Stimulated activated CD4-positive, alpha-beta T cell treated with anti-CD3 and anti-CD28 coated beads, TNF-alpha, amount 100 ng/mL, for 48 hours (primary cell): ENCODE measurements around the gene OBSCN.

Source experiments
- DNase-seq, 3 donors: peaks; one replicate each; pipeline ENCODE4 v3.0.0-alpha.2; 2020; ENCODE audit warnings: low read depth in 3 of 3

The OBSCN gene

DNA sequence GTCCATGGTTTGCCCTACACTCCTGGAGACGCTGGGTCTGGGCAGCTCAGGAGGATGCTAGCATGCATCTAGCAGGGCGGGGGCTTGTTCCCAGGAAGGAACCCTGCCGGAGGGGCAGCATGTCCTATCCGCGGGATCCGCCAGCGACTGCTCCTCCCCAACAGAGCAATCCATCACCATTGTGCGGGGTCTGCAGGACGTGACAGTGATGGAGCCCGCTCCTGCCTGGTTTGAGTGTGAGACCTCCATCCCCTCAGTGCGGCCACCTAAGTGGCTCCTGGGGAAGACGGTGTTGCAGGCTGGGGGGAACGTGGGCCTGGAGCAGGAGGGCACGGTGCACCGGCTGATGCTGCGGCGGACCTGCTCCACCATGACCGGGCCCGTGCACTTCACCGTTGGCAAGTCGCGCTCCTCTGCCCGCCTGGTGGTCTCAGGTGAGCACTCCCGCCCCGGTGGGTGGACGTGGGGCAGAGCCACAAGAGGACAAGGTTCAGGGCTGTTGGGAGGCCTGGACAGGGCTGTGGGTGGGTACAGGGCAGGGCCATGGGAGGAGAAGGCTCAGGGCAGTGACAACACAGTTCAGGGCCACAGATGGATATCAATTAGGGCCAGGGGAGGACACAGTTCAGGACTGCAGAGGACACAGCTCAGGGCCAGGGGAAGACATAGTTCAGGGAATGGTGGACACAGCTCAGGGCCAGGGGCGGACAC lies 71.3 kb downstream of the OBSCN start:
- DNase-seq: no peak

DNA sequence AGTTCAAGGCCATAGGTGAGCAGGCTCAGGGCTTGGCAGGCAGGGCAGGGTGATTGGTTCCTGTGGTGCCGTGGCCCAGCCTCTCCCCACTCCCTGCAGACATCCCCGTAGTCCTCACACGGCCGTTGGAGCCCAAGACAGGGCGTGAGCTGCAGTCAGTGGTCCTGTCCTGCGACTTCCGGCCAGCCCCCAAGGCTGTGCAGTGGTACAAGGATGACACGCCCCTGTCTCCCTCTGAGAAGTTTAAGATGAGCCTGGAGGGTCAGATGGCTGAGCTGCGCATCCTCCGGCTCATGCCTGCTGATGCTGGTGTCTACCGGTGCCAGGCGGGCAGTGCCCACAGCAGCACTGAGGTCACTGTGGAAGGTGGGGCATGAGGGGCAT lies 71.9 kb downstream of the OBSCN start:
- no peak for DNase-seq

DNA sequence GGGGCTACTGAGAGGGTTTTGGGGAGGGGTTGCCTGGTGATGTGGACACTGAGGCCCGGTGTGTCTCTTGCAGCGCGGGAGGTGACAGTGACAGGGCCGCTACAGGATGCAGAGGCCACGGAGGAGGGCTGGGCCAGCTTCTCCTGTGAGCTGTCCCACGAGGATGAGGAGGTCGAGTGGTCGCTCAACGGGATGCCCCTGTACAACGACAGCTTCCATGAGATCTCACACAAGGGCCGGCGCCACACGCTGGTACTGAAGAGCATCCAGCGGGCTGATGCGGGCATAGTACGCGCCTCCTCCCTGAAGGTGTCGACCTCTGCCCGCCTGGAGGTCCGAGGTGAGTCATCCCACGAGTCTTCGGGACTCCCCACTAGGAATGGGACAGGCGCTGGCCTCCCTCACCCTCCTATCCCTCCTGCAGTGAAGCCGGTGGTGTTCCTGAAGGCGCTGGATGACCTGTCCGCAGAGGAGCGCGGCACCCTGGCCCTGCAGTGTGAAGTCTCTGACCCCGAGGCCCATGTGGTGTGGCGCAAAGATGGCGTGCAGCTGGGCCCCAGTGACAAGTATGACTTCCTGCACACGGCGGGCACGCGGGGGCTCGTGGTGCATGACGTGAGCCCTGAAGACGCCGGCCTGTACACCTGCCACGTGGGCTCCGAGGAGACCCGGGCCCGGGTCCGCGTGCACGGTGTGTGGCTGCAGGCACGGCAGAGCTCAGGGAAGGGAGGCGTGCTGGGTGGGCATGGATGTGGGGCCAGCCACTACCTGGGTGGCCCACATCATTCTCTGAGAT lies 72.5 kb downstream of the OBSCN start:
- DNase-seq: no peak

DNA sequence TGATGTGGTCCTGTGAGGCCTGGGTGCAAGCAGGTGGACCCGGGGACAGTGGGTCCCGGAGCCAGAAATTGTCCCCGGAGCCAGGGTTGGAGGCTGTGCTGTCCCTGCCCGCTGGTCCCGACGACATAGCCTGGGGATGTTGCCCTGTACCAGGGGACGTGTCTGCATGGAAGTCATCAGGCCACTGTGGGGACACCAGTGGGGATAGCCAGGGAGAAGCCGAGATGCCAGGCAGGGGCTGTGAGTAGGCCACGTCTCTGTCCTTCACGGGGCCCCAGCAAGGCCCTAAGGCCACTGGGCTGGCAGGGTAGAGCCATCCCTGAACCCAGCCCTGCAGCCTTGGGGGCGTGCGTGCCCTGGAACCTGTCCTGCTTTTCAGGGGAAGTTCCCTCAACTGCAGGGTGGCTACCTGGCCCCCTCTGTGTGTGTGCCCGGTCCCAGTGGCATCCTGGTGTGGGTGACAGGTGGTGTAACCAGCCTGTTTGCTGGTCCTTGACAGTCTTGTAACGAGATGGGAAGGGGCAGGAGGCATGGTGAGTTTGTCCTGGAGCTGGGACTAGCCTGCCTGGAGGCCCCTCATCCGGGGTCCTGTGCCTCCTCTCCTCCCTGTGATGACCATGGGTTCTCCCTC lies 73.2 kb downstream of the OBSCN start:
- no peak for DNase-seq

DNA sequence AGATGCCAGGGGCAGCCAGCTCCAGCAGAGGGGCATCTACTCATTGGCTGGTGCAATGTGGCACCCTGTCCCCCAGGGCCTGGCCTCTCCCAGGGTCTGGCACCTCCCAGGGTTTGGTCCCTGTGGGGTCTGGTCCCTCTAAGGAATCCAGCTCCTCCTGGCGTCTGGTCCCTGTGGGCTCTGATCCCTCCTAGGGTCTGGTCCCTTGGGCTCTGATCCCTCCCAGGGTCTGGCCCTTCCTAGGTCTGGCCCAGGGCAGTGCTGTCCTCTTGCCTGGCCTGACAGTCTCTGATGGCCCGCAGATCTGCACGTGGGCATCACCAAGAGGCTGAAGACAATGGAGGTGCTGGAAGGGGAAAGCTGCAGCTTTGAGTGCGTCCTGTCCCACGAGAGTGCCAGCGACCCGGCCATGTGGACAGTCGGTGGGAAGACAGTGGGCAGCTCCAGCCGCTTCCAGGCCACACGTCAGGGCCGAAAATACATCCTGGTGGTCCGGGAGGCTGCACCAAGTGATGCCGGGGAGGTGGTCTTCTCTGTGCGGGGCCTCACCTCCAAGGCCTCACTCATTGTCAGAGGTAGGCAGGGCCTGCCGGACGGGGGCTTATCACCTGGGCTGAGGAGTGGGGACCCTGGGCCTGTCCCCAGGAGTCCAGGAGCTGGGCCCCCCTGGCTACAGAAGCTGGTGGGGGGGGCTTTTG lies 73.9 kb downstream of the OBSCN start:
- no peak for DNase-seq

DNA sequence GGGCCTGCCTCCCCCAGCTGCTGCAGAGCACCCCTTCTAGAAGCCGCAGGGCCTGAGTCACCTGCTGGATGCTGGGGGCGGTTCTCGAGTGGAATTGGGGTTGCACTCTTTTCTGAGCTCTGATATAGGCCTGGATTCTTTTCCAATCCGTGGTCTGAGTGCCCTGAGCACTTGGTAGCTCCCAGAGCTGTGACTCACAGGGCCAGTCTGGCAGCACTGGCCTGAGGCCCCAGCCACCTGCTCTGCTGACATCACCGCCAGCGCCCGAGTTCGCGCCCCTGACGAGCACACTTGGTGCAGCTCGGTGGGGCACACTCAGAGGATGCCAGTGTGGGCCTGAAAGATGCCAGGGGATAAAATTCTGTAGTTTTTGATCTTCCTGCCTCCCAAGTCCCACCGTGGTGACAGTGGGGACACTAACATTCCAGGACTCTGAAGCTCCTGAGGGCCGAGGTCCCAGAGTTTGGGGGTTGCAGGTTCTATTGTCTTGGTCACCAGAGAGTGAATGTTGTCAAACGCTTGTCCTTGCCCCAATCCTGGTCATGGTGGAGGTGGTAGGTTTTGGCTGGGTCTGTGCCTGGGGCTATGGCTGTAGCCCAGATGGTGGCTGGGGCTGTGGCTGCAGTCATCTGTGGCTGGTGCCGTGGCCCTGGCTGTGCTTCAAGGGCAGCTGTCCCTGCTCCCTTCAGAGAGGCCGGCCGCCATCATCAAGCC lies 74.6 kb downstream of the OBSCN start:
- no peak for DNase-seq

DNA sequence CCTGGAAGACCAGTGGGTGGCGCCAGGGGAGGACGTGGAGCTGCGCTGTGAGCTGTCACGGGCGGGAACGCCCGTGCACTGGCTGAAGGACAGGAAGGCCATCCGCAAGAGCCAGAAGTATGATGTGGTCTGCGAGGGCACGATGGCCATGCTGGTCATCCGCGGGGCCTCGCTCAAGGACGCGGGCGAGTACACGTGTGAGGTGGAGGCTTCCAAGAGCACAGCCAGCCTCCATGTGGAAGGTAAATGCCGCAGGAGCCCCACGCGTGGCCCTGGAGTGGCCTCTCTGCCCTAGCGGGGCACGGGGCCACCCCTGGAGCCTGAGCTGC lies 75.2 kb downstream of the OBSCN start:
- no peak for DNase-seq

DNA sequence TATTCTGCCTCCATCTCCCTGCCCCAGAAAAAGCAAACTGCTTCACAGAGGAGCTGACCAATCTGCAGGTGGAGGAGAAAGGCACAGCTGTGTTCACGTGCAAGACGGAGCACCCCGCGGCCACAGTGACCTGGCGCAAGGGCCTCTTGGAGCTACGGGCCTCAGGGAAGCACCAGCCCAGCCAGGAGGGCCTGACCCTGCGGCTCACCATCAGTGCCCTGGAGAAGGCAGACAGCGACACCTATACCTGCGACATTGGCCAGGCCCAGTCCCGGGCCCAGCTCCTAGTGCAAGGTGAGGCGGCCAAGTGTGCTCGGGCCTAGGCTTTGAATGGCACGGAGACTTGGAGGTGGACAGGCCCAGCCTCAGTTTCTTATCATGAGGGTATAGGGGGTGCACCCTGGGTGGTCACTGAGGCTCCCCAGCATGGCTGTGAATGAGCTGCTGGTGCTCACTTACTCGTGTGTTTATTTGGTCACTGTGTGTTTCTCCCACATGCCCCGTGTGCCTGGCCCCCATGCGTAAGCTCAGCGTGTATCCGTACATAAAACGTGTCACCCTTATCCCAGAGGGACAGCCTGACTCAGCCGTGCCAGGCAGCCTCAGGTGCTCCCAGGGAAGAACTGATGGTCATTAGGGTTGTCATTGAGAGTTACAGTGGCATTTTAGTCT lies 75.8 kb downstream of the OBSCN start:
- DNase-seq: no peak

DNA sequence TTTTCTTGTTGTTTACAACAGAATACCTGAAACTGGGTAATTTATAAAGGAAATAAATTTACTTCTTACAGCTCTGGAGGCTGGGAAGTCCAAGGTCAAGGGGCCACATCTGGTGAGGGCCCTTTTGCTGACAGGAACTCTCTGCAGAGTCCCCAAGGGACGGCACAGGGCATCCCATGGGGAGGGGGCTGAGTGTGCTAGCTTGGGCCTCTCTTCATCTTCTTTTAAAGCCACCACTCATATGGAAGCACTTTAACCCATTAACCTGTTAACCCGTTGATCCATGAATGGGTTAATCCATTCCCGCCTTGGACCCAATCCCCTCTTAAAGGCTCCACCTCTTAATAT lies 76.3 kb downstream of the OBSCN start:
- DNase-seq: no peak

DNA sequence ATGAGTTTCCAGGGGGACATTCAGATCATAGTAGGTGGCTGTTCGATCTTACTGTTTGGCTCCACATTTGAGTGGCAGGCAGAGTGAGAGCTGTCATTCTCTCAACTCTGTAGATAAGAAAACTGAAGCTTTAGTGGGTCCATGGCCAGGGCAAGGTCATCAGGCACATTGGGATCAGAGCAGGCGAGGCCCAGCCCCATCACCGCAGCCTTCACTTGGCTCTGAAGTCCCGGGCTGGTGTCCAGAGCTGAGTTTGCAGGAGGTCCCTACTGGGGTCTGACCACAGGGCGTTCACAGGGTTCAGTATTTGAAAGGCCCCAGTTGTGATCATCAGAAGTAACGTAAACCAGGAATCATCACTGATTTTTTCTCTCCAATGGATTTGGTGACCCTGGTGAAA lies 76.7 kb downstream of the OBSCN start:
- no peak for DNase-seq

DNA sequence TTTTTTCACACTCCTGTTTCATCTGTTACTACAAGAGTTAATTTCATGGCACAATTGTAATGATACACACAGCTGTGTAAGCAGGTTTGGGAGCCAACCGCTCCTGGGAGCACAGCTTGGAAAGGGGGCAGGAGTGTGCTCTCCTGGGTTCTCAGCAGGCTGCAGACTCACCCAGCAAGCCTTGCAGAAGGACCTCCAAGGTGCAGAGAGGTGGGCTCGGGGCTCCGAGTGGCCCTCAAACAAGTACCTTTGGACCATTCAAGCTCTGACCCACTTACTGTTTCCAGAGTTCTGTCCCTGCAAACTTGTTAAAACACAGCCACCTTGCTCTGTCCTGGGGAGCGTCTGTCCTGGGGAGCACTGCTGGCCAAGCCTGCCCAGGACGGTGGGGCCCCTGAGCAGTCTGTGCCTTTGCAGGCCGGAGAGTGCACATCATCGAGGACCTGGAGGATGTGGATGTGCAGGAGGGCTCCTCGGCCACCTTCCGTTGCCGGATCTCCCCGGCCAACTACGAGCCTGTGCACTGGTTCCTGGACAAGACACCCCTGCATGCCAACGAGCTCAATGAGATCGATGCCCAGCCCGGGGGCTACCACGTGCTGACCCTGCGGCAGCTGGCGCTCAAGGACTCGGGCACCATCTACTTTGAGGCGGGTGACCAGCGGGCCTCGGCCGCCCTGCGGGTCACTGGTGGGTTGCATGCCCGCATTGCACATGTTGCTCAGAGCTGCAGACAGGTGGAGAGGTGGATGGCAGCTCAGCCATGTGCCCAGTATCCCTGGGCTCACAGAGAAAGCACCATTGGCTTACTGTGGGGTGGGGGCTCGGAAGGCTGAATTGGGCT lies 78.0 kb downstream of the OBSCN start:
- DNase-seq: no peak

DNA sequence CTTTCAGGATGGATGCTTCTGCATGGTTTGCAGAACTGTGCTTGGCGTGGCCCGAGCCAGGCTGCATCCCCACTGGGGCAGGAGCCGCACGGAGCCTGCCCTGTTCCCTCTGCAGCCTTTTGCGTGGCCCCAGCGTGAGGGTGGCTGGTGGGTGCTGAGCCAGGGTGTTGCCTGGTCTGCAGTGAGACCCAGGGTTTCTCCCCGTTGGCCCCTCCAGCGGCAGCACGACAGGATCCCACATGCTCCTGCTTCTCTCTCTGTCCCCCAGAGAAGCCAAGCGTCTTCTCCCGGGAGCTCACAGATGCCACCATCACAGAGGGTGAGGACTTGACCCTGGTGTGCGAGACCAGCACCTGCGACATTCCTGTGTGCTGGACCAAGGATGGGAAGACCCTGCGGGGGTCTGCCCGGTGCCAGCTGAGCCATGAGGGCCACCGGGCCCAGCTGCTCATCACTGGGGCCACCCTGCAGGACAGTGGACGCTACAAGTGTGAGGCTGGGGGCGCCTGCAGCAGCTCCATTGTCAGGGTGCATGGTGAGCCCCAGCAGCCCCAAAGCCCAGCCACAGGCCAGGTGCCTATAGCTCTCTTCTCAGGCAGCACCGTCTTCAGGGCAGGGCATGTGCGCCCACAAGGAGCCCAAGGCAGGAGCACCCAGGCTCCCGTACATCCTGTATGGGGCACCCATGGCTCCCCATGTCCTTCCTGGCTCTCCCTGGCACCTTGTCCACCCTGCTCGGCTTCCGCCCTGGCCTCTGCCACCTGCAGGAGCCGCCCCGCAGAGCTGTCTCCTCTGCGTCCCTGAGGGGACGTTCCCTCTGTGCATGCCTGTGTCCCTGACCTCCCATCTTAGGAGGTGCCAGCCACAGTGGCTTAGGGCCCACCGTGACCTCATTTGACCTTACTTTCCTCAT lies 78.9 kb downstream of the OBSCN start:
- no peak for DNase-seq

DNA sequence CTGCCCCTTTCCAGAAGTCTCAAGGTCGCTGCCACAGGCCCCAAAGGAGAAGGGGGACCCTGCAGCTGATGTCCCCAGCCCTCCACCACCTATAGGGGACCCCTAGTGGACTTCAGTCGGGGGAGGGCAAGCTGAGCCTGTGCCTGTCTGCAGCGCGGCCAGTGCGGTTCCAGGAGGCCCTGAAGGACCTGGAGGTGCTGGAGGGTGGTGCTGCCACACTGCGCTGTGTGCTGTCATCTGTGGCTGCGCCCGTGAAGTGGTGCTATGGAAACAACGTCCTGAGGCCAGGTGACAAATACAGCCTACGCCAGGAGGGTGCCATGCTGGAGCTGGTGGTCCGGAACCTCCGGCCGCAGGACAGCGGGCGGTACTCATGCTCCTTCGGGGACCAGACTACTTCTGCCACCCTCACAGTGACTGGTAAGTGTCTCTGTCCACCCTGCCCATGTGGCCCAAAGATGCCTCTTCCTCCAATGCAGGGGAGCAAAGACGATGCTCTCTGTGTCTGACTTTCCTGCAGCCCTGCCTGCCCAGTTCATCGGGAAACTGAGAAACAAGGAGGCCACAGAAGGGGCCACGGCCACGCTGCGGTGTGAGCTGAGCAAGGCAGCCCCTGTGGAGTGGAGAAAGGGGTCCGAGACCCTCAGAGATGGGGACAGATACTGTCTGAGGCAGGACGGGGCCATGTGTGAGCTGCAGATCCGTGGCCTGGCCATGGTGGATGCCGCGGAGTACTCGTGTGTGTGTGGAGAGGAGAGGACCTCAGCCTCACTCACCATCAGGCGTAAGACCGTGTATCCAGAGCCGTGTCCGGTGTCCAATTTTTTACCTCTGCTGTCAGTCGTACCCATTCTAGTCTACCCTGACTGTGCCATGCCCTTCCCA lies 79.9 kb downstream of the OBSCN start:
- DNase-seq: no peak

DNA sequence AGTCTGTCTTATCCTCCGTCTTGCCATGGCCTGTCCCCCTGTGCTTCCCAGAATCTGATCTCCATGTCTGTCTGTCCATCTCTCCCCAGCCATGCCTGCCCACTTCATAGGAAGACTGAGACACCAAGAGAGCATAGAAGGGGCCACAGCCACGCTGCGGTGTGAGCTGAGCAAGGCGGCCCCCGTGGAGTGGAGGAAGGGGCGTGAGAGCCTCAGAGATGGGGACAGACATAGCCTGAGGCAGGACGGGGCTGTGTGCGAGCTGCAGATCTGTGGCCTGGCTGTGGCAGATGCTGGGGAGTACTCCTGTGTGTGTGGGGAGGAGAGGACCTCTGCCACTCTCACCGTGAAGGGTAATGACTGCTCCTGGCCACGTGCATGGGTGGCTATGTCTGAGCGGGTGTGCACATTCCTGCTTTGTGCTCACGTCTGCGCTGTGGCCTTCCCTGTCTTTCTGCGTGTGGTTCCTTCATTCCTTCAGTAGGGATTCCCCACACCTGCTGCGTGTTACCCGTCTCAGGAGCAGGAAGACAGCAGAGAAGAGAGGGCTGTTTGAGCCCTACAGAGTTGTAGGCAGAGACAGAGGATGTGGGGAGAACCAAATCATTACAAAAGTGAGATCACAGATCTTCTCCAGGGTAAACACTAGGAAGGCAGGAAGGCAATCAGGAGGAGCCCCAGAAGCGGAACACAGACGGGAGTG lies 80.8 kb downstream of the OBSCN start:
- no peak for DNase-seq

DNA sequence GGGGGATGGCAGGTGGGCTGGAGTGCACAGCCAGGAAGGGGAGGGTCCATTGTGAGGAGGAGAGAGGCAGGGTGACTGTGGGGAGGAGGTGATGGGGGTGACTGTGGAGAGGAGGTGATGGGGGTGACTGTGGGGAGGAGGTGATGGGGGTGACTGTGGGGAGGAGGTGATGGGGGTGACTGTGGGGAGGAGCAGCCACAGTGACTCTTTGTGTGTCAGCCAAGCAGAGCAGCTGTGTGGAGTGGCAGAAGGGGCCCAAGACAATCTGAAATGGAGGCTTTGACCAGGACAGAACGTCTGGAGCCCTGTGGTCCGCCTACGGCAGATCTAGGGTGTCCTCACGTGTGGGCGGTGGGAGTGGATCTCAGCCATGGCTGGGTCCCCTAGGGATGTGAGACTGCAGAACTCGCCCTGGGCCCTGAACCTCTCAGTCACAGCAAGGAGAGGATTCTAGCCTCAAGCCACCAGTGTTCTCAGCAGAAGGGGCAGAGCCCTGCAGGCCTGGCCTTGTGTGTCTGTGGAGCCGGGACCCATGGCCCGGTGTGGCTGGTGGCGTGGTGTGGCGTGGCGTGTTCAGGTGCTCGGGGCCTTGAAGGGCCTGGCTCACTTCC lies 81.5 kb downstream of the OBSCN start:
- no peak for DNase-seq

DNA sequence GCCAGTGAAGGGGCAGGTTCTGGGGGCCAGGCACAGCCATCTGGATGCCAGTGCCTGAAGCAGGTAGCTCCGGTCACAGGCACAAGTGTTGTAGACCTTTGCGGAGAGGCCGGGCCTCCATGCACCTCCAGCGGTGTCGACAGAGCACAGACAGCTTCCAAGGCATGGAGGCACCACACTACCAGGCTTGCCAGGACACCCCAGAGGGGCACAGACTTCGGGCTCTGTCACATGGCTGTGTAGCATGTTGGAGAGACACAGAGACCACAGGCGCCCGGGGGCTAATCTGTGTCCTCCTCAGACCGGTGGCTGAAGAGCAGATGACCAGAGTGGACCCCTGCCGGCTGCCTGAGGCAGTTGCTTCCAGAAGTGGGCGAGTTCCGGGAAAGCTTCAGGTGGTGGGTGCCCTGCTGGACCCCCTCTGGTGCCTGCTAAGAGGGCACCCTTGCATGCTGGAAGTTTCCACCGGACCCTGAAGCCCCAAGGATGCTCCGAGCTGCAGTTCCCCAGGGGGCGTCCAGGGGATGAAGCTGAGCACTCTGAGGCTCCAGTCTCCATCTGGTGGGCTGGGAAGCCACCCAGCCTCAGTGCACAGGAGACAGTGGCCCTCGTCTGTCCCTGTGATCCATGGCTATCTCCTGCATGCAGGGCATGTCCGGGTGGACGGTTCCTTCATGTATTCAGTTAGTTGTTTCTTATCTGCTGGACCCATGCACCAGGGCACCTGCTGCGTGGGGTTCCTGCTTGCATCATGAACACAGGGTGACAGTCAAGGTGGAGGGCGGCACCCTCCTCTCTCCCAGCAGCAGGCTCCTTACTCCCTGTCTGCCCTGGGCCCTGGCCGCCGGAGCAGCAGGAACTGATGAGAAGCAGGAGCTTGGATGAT lies 82.4 kb downstream of the OBSCN start:
- no peak for DNase-seq
